Measurements from ENCODE around the gene CCDC33.

The CCDC33 gene

GRCh38 chr15:74362482-74362881 lies 126.4 kb downstream of the CCDC33 start:
- Histone ChIP-seq H3K79me2 (ENCODE audit: low read length) (no peaks in the 10 kb centered on the region), H3K4me1 (ENCODE audit: low read length) (peaks cover 9% of the 10 kb centered on the region; the same call in 1 of the 2 replicates), H4K20me1 (ENCODE audit: insufficient read depth, low read length) (no peaks in the 10 kb centered on the region), H2AFZ (ENCODE audit: low read depth, low read length) (no peak overlapping the region), H3K9ac (ENCODE audit: low read length) (no peak overlapping the region), H3K27me3 (ENCODE audit: low read depth, low read length) (peaks cover 6% of the 10 kb centered on the region), H3K9me3 (ENCODE audit: insufficient read depth, low read length) (no peaks in the 10 kb centered on the region), H3K27ac (ENCODE audit: low read length) (no peak overlapping the region), H3K4me2 (ENCODE audit: low read length) (no peak overlapping the region), H3K36me3 (replicated peaks; ENCODE audit: low read depth, low read length) (no peaks in the 10 kb centered on the region), H3K4me3 (ENCODE audit: low read length) (no peak overlapping the region)
- TF ChIP-seq CTCF (IDR thresholded peaks at IDR 0.05; ENCODE audit: low read depth, low read length) (no peak), EZH2phosphoT487 (IDR thresholded peaks at IDR 0.05; ENCODE audit: low read depth) (no peak)

GRCh38 chr15:74364936-74365597 lies 128.9 kb downstream of the CCDC33 start:
- TF ChIP-seq EZH2phosphoT487 (IDR thresholded peaks at IDR 0.05; ENCODE audit: low read depth) (no peak), CTCF (IDR thresholded peaks at IDR 0.05; ENCODE audit: low read depth, low read length) (no peak)
- peak overlapping the region; percentile 88 for H3K4me2 ChIP-seq (ENCODE audit: low read length)
- no peaks in the 10 kb centered on the region for H3K9me3 ChIP-seq (ENCODE audit: insufficient read depth, low read length)
- H4K20me1 ChIP-seq (ENCODE audit: insufficient read depth, low read length): no peaks in the 10 kb centered on the region
- H3K9ac ChIP-seq (ENCODE audit: low read length): peak overlapping the region; percentile 79
- H3K27me3 ChIP-seq (ENCODE audit: low read depth, low read length): peaks cover 6% of the 10 kb centered on the region
- peaks cover 9% of the 10 kb centered on the region; the same call in 1 of the 2 replicates for H3K4me1 ChIP-seq (ENCODE audit: low read length)
- peak overlapping the region; percentile 78 for H3K4me3 ChIP-seq (ENCODE audit: low read length)
- H3K36me3 ChIP-seq (replicated peaks; ENCODE audit: low read depth, low read length): no peaks in the 10 kb centered on the region
- H3K27ac ChIP-seq (ENCODE audit: low read length): no peak overlapping the region
- no peaks in the 10 kb centered on the region for H3K79me2 ChIP-seq (ENCODE audit: low read length)
- peak overlapping the region; percentile 91 for H2AFZ ChIP-seq (ENCODE audit: low read depth, low read length)

- peak overlapping the region; percentile 91 for H2AFZ ChIP-seq (ENCODE audit: low read depth, low read length)
- H4K20me1 ChIP-seq (ENCODE audit: insufficient read depth, low read length): no peaks in the 10 kb centered on the region
- peak overlapping the region; percentile 78 for H3K4me3 ChIP-seq (ENCODE audit: low read length)
- peaks cover 9% of the 10 kb centered on the region; the same call in 1 of the 2 replicates for H3K4me1 ChIP-seq (ENCODE audit: low read length)
- no peaks in the 10 kb centered on the region for H3K36me3 ChIP-seq (replicated peaks; ENCODE audit: low read depth, low read length)
- H3K4me2 ChIP-seq (ENCODE audit: low read length): peak overlapping the region; percentile 88
- H3K27me3 ChIP-seq (ENCODE audit: low read depth, low read length): peaks cover 6% of the 10 kb centered on the region
- H3K9me3 ChIP-seq (ENCODE audit: insufficient read depth, low read length): no peaks in the 10 kb centered on the region
- H3K9ac ChIP-seq (ENCODE audit: low read length): peak overlapping the region; percentile 79
- TF ChIP-seq CTCF (IDR thresholded peaks at IDR 0.05; ENCODE audit: low read depth, low read length) (no peak), EZH2phosphoT487 (IDR thresholded peaks at IDR 0.05; ENCODE audit: low read depth) (no peak)
- no peaks in the 10 kb centered on the region for H3K79me2 ChIP-seq (ENCODE audit: low read length)
- H3K27ac ChIP-seq (ENCODE audit: low read length): no peak overlapping the region
Observed at GRCh38 chr15:74365598-74366445, 129.7 kb downstream of the CCDC33 start.

- Histone ChIP-seq H3K9ac (ENCODE audit: low read length) (no peak within 1 kb of the TSS), H2AFZ (ENCODE audit: low read depth, low read length) (no peak within 1 kb of the TSS), H3K9me3 (ENCODE audit: insufficient read depth, low read length) (no peaks in the 10 kb centered on the region), H4K20me1 (ENCODE audit: insufficient read depth, low read length) (no peaks in the 10 kb centered on the region), H3K4me2 (ENCODE audit: low read length) (peak within 1 kb of the TSS; percentile 88; the same call in 1 of the 2 replicates), H3K27ac (ENCODE audit: low read length) (no peak within 1 kb of the TSS), H3K4me1 (ENCODE audit: low read length) (peaks cover 9% of the 10 kb centered on the region; the same call in 1 of the 2 replicates), H3K27me3 (ENCODE audit: low read depth, low read length) (peaks cover 6% of the 10 kb centered on the region), H3K36me3 (replicated peaks; ENCODE audit: low read depth, low read length) (no peaks in the 10 kb centered on the region), H3K79me2 (ENCODE audit: low read length) (no peaks in the 10 kb centered on the region), H3K4me3 (ENCODE audit: low read length) (peak within 1 kb of the TSS; percentile 78; the same call in 1 of the 2 replicates)
- TF ChIP-seq CTCF (IDR thresholded peaks at IDR 0.05; ENCODE audit: low read depth, low read length): no peak
- no peak for TF ChIP-seq EZH2phosphoT487 (IDR thresholded peaks at IDR 0.05; ENCODE audit: low read depth)
Observed at GRCh38 chr15:74367296-74367854, 131.2 kb downstream of the CCDC33 start, which contains the start of gene CYP11A1. CYP11A1 (minus strand) TSS chr15:74367646; CDS start chr15:74367585, 61 bp downstream.

All from OCI-LY3 (cell line).